ENCODE data around the gene TMEM120B.

- TF ChIP-seq EZH2phosphoT487 (IDR thresholded peaks at IDR 0.05; ENCODE audit: insufficient read depth, low read depth): no peak
- TF ChIP-seq EZH2 (IDR thresholded peaks at IDR 0.05; ENCODE audit: insufficient read depth, poor library complexity, severe bottlenecking): no peak
These were observed 57.8 kb downstream of the TMEM120B start for GRCh38 chr12:121770388-121770787.
